Mesenchymal stem cell (in vitro differentiated cells and primary cell): ENCODE data around the gene HOXB4.
A peak's percentile ranks its signal among the peaks of the same experiment; 100 is the strongest.

Experiments used
- DNase-seq: peaks from one replicate; pipeline ENCODE4 v3.0.0-alpha.2; 2013
- H2AFZ ChIP-seq: one replicate; pipeline ENCODE4 v1.6.1; 2013; ENCODE audit warnings: low read depth, mild to moderate bottlenecking, control low read depth, inconsistent platforms, low read length, moderate library complexity
- H2AK5ac ChIP-seq: 2 replicates; pipeline ENCODE4 v1.6.1; 2013; ENCODE audit warnings: low read length, moderate library complexity, mild to moderate bottlenecking, inconsistent platforms; ENCODE audit not compliant: severe bottlenecking
- H2BK120ac ChIP-seq: one replicate; pipeline ENCODE4 v1.6.1; 2013; ENCODE audit warnings: low read depth, mild to moderate bottlenecking, inconsistent platforms, low read length, moderate library complexity
- H2BK12ac ChIP-seq, 2 experiments: one replicate each; pipeline ENCODE4 v1.6.1; 2013; ENCODE audit warnings: inconsistent platforms in 2 of 2, low read length in 2 of 2, mild to moderate bottlenecking in 2 of 2, moderate library complexity in 2 of 2, control low read depth in 1 of 2
- H2BK15ac ChIP-seq: one replicate; pipeline ENCODE4 v1.6.1; 2013; ENCODE audit warnings: mild to moderate bottlenecking, low read depth, inconsistent platforms; ENCODE audit not compliant: poor library complexity, severe bottlenecking
- H2BK5ac ChIP-seq: 2 replicates; pipeline ENCODE4 v1.6.1; 2013; ENCODE audit warnings: low read depth, mild to moderate bottlenecking, low read length, control low read depth, inconsistent platforms; ENCODE audit not compliant: poor library complexity, severe bottlenecking
- H3K14ac ChIP-seq, 2 experiments: one replicate each; pipeline ENCODE4 v1.6.1; 2013; ENCODE audit warnings: inconsistent platforms in 2 of 2, low read length in 2 of 2, control low read depth in 1 of 2, mild to moderate bottlenecking in 1 of 2, moderate library complexity in 1 of 2
- H3K18ac ChIP-seq, 2 experiments: one replicate each; pipeline ENCODE4 v1.6.1; 2013; ENCODE audit warnings: inconsistent platforms in 2 of 2, low read length in 2 of 2, control low read depth in 1 of 2, low read depth in 1 of 2, mild to moderate bottlenecking in 1 of 2
- H3K23ac ChIP-seq, 2 experiments: one replicate each; pipeline ENCODE4 v1.6.1; 2013; ENCODE audit warnings: inconsistent platforms in 2 of 2, low read length in 2 of 2, mild to moderate bottlenecking in 2 of 2, moderate library complexity in 2 of 2, control low read depth in 1 of 2
- H3K27ac ChIP-seq: 2 replicates; pipeline ENCODE4 v1.5.1; 2013; ENCODE audit warnings: mild to moderate bottlenecking, moderate library complexity, low read length, control low read depth, inconsistent platforms; ENCODE audit not compliant: poor library complexity, severe bottlenecking
- H3K27me3 ChIP-seq, 2 experiments: 2 replicates each; pipeline versions ENCODE4 v1.6.1 to v1.7.0; 2013; ENCODE audit warnings: low read length in 2 of 2, mild to moderate bottlenecking in 2 of 2, moderate library complexity in 2 of 2, control low read depth in 1 of 2, inconsistent platforms in 1 of 2; ENCODE audit not compliant: control insufficient read depth in 1 of 2, insufficient read depth in 1 of 2
- H3K36me3 ChIP-seq, 2 experiments: 2 replicates each; pipeline versions ENCODE4 v1.6.1 to v1.7.0; 2013; ENCODE audit warnings: low read length in 2 of 2, control low read depth in 1 of 2, inconsistent platforms in 1 of 2, low read depth in 1 of 2, mild to moderate bottlenecking in 1 of 2; ENCODE audit not compliant: insufficient read depth in 2 of 2, control insufficient read depth in 1 of 2
- H3K4ac ChIP-seq, 2 experiments: one replicate each; pipeline ENCODE4 v1.6.1; 2013; ENCODE audit warnings: inconsistent platforms in 2 of 2, low read length in 2 of 2, mild to moderate bottlenecking in 2 of 2, moderate library complexity in 2 of 2, control low read depth in 1 of 2, low read depth in 1 of 2
- H3K4me1 ChIP-seq: 2 replicates; pipeline ENCODE4 v1.6.1; 2013; ENCODE audit warnings: low read depth, low read length, control low read depth; ENCODE audit not compliant: control insufficient read depth, insufficient read depth
- H3K4me2 ChIP-seq: 2 replicates; pipeline ENCODE4 v1.6.1; 2013; ENCODE audit warnings: low read length, mild to moderate bottlenecking, inconsistent platforms; ENCODE audit not compliant: poor library complexity, severe bottlenecking
- H3K4me3 ChIP-seq, 2 experiments: 2 replicates each; pipeline versions ENCODE4 v1.5.1 to v1.7.0; 2013; ENCODE audit warnings: low read length in 2 of 2, mild to moderate bottlenecking in 2 of 2, control low read depth in 1 of 2, low read depth in 1 of 2; ENCODE audit not compliant: insufficient read depth in 1 of 2
- H3K79me1 ChIP-seq: replicated peaks from 2 replicates; pipeline ENCODE4 v1.6.1; 2013; ENCODE audit warnings: mild to moderate bottlenecking, control low read depth, low read length, inconsistent platforms; ENCODE audit not compliant: poor library complexity, severe bottlenecking
- H3K9ac ChIP-seq: 2 replicates; pipeline ENCODE4 v1.7.0; 2013; ENCODE audit warnings: mild to moderate bottlenecking, low read length, moderate library complexity
- H3K9me3 ChIP-seq: 2 replicates; pipeline ENCODE4 v1.7.0; 2013; ENCODE audit warnings: mild to moderate bottlenecking, low read length; ENCODE audit not compliant: control insufficient read depth
- H4K8ac ChIP-seq: one replicate; pipeline ENCODE4 v1.6.1; 2013; ENCODE audit warnings: inconsistent platforms, mild to moderate bottlenecking, low read length, moderate library complexity
- H4K91ac ChIP-seq: one replicate; pipeline ENCODE4 v1.6.1; 2013; ENCODE audit warnings: mild to moderate bottlenecking, low read length, inconsistent platforms
- WGBS: methylation state at CpG from one replicate; pipeline ENCODE4 v1.1.7; 2013; ENCODE audit warnings: mixed read lengths; 5-methylcytosine and 5-hydroxymethylcytosine counted together

HOXB4 gene

DNA sequence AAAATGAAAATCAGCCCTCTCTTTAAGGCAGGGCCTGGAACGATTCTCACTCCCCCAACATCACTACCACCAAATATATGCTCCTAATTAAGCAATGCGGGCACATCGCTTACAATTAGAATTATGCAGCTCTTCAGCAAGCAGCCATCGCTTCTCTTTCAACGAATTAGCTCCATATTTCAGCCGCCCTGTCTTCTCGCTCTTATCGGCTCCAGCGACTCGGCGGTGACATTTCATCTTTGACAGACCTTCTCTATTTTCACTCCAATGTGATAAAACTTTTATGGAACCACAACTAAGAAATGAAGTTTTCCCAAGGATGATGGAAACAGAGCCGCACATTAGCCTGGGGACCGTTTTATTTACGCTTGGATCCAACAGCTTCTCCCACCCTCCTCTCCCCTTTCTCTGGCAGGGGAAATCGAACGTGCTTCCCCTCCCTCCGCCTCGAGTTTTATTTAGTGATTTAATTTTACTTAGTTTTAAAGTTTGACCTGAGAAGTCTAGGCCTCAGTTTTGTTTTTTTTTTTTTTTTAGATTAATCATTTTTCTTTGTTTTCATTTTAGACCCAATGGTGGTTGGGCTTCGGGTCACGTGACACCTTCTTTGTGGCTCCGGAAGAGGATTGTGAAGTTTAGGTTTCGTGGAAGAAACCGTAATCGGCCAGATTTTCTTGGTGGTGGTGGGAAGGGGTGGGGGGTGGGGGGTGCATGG, 30.2 kb downstream of the HOXB4 start:
- DNase-seq: peak; percentile 86
- Histone ChIP-seq H3K14ac (no peak overlapping the region), H3K23ac (no peak overlapping the region), H2BK5ac (peak overlapping the region; percentile 76), H4K8ac (peak overlapping the region; percentile 27), H2AK5ac (no peak overlapping the region), H3K4me1 (peaks cover 31% of the 10 kb centered on the region), H3K27ac (peak overlapping the region; percentile 93), H3K79me1 (peaks cover 2% of the 10 kb centered on the region), H4K91ac (no peak overlapping the region), H3K4me3 (peak overlapping the region in 1 of 2 experiments; percentile 97), H2AFZ (no peak overlapping the region), H3K27me3 (no peaks in the 10 kb centered on the region), H2BK120ac (no peak overlapping the region), H3K9ac (peak overlapping the region; percentile 100), H3K4ac (peak overlapping the region; percentile 52 to 88), H2BK12ac (no peak overlapping the region), H3K36me3 (peaks cover 32 to 35% of the 10 kb centered on the region in 2 experiments), H3K4me2 (peak overlapping the region; percentile 46), H3K9me3 (no peaks in the 10 kb centered on the region), H2BK15ac (no peak overlapping the region), H3K18ac (peak overlapping the region; percentile 59 to 78)
- WGBS: 9% methylated on average over 17 of the region's 24 CpGs

DNA sequence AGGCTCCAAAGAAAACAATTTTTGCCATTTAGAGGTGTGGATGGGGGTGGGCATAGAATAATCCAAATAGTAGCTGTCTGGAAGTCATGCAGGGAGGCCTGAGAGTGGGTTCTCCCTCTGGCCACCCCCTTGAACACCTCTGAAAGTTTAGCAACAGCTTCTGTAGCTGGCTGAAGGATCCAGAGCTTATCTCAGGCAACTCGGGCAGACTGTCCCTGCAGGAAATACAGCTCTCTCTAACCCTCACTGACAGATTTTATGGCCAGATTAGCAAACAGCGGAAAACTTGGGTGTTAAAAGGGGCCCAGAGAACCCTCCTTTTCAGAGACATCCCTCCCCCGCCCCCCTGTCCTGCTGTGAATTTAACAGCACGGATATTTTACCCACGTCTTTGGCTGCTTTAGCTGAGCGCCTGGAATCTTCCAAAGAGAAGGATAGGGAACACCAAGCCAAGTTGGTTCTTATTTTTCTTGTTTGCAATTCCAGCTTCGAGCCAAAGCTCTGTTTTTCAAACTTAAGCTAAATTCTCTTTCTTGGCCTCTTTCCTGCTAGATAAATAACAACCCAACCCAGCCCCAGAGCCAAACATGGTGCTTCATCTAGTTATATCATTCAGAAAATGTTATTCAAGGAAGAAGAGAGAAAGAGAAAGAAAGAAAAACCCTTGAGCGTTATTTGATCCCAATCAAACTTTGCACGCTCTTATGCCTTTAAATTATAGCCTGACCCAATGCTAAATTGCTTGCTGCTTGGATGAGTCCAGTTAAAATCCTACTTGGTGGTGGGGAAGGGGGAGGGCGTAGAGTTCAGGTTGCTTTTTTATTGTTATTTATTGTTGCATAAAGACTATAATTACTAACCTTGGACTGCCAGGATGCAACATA, 31.0 kb downstream of the HOXB4 start:
- H3K4me2 ChIP-seq: peak overlapping the region; percentile 78
- peak overlapping the region in 1 of 2 experiments; percentile 6 for H3K14ac ChIP-seq
- H3K4ac ChIP-seq: peak overlapping the region; percentile 85 to 88
- peak overlapping the region; percentile 60 to 62 for H2BK12ac ChIP-seq
- no peak overlapping the region for H3K23ac ChIP-seq
- peak overlapping the region; percentile 88 for H4K8ac ChIP-seq
- peak; percentile 80 for DNase-seq
- peak overlapping the region; percentile 83 to 94 for H3K18ac ChIP-seq
- H3K9me3 ChIP-seq: no peaks in the 10 kb centered on the region
- WGBS: 3% methylated on average over 7 of the region's 10 CpGs
- H2BK15ac ChIP-seq: no peak overlapping the region
- H2BK120ac ChIP-seq: peak overlapping the region; percentile 87
- peak overlapping the region; percentile 91 for H4K91ac ChIP-seq
- no peak overlapping the region for H2AFZ ChIP-seq
- H3K79me1 ChIP-seq: no peaks in the 10 kb centered on the region
- H3K9ac ChIP-seq: peak overlapping the region; percentile 100
- peaks cover 34 to 42% of the 10 kb centered on the region in 2 experiments for H3K36me3 ChIP-seq
- H3K4me3 ChIP-seq: peak overlapping the region in 1 of 2 experiments; percentile 97
- no peak overlapping the region for H2BK5ac ChIP-seq
- peaks cover 28% of the 10 kb centered on the region for H3K4me1 ChIP-seq
- peak overlapping the region; percentile 93 for H3K27ac ChIP-seq
- peak overlapping the region; percentile 64 for H2AK5ac ChIP-seq
- H3K27me3 ChIP-seq: no peaks in the 10 kb centered on the region

DNA sequence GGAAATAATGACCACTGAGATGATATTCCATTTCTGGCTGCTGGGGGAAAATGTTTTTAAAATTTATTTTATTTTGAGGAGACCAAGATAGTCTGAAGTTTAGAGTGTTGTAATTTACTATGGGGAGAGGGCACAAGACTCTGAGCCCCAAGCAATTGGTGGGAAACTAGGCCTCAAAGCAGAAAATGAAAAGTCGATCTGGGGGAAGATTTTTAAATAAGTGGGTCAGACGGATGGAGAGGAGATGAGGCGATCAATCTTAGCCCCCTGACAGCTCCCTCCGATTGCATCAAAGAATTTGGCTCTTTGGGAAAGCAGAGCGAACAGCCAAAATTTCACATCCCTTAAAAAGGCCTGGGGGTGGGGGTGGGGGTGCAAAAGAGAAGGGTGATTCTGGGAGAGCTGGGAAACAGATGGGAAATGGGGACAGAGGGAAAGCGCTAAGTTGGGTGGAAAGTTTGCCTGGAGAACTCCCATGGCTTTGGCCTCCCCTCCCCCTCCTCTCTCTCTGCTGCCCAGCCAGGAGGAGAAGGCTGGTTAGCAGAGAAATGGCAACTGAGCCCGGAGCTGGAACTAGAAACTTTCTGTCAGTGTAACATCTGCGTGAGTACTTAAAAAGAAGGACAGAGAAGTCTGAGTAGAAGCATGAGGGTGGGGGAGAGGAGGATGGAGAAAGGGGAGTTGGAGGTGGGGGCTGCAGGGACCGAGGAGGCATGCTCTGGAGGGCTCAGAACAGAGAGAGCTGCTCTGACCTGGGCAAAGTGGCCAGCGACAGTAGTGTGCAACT, 31.8 kb downstream of the HOXB4 start:
- H2BK120ac ChIP-seq: peak overlapping the region; percentile 87
- peak overlapping the region; percentile 22 to 85 for H3K4ac ChIP-seq
- peak overlapping the region in 1 of 2 experiments; percentile 6 for H3K14ac ChIP-seq
- no peak overlapping the region for H3K23ac ChIP-seq
- peak overlapping the region in 1 of 2 experiments; percentile 97 for H3K4me3 ChIP-seq
- H3K9me3 ChIP-seq: no peaks in the 10 kb centered on the region
- H4K8ac ChIP-seq: peak overlapping the region; percentile 88
- H3K36me3 ChIP-seq: peaks cover 31 to 35% of the 10 kb centered on the region in 2 experiments
- peak overlapping the region; percentile 83 to 94 for H3K18ac ChIP-seq
- peaks cover 25% of the 10 kb centered on the region for H3K4me1 ChIP-seq
- peak overlapping the region; percentile 64 for H2AK5ac ChIP-seq
- H2AFZ ChIP-seq: no peak overlapping the region
- peak overlapping the region; percentile 91 for H4K91ac ChIP-seq
- peak overlapping the region; percentile 53 for H2BK5ac ChIP-seq
- peak overlapping the region; percentile 93 for H3K27ac ChIP-seq
- peak overlapping the region; percentile 78 for H3K4me2 ChIP-seq
- WGBS: 4% methylated on average over 7 of the region's 10 CpGs
- peak overlapping the region; percentile 54 for H2BK15ac ChIP-seq
- H2BK12ac ChIP-seq: peak overlapping the region; percentile 60 to 62
- H3K79me1 ChIP-seq: no peaks in the 10 kb centered on the region
- DNase-seq: peak; percentile 76
- peak overlapping the region; percentile 100 for H3K9ac ChIP-seq
- no peaks in the 10 kb centered on the region for H3K27me3 ChIP-seq
